SK-N-MC (cell line): ENCODE data around the gene SLC28A2.

Experiments
- EZH2 ChIP-seq: fragments of 200-600 bp; sonication (generic); IDR thresholded peaks from one replicate; pipeline ENCODE4 v1.6.1; 2017; ENCODE audit warnings: antibody characterized with exemption
- POLR2AphosphoS5 ChIP-seq: IDR thresholded peaks from 2 replicates; pipeline ENCODE4 v1.6.1; 2012; ENCODE audit warnings: mild to moderate bottlenecking, low read depth, low read length, borderline replicate concordance

DNA sequence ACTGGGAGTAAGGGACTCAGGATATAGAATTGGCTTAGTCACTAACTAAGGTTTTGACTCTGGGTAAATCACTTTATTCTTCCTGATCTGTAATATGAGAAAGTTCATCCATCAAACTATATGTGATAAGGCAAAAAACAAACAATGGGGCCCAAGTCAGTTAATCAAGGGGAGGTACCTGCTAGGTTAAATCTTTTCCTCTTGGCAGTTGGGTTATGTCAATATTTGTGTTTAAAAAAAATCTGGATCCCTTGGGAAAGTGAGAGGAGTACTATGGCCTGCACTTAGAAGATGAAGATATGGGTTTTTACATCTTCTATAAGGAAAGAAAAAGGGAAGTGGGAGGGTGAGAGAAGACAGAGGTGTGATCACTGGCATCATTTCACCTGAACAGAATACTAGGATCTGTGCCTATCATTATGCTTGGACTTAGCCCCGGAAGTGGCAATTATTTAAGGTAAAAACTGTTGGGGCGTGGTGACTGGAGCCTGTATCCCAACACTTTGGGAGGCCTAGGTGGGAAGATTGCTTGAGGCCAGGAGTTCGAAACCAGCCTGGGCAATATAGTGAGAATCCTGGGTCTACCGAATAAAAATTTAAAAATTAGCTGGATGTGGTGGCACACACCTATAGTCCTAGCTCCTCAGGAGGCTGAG is 2.8 kb upstream of the SLC28A2 start:
- TF ChIP-seq POLR2AphosphoS5 = no peak
- no peak for TF ChIP-seq EZH2
